Activated CD8-positive, alpha-beta memory T cell treated with anti-CD3 and anti-CD28 coated beads for 24 hours (primary cell): ENCODE measurements around the gene C8A.

ENCODE experiments used
- DNase-seq: peaks from one replicate; pipeline ENCODE4 v3.0.0-alpha.2; 2020

Gene C8A

DNA sequence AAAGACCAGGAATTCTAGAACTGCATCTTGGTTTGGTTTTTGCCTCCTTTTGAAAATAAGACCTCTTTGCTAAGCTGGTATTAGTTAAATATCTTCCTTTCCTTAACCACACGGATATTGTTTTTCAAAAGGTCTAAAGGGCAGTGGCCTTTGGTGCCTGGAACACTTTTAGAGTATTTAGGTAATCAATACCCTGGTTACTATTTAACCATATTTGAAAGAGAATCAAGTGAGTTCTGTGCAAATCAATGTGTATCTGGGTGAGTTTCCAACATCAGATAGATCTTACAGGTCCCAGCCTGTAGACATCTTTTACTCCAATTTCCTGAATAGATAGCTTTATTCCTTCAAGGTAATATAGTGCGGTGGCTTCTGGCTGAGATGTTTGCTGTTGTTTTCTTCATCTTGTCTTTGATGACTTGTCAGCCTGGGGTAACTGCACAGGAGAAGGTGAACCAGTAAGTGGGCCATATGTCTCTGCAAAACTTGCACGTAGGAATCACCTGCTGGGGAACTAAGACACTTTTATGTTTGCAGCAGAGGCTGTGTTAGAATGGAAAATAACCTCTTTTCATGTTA is at the start of gene C8A:
Gene C8A, plus strand, starts transcription at position 277 of the 579 bp plus-strand sequence. Its CDS starts 105 bp downstream, at position 382.
- DNase-seq: no peak

- DNase-seq: no peak
Measured at GRCh38 chr1:56806804-56807203, 47.8 kb upstream of the C8A start.

GRCh38 chr1:56808410-56808809 is 46.2 kb upstream of the C8A start:
- DNase-seq: no peak

DNA sequence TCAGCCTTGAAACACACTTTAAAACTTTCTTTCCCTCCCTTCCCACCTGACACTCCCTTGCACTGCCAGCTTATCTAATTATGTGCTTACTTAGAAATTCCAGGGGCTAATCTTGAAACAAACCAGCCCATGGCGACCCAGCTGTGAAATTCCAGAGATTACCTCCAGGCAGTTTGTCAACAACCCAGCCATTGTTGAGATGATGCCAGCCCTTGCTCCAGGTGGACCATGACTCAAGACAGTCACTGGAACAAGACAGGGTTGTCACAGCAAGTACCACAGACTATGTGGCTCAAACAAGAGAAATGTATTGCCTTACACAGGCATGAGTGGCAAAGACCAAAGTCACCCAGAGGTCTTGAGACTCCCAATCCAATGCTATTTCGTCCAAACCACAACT is 43.3 kb upstream of the C8A start:
- DNase-seq: no peak

GRCh38 chr1:56814205-56814604 is 40.4 kb upstream of the C8A start:
- DNase-seq: no peak

DNA sequence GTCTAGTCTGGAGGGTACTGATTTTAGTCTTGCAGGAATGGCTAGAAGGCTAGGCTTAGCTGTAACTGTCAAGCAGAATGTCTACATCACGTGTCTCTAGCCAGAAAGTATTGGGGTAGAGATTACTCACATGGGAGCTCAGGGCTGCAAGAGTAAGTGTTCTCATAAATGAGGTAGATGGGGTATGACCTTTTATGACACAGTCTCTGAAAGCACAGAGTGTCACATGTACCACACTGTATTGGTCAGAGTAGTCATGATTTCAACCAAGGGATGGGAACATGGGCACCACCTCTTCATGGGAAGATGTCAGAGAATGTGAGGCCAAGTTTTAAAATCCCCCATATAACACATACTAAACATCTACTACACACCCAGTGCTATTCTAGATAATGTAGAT is 38.3 kb upstream of the C8A start:
- DNase-seq: no peak

DNA sequence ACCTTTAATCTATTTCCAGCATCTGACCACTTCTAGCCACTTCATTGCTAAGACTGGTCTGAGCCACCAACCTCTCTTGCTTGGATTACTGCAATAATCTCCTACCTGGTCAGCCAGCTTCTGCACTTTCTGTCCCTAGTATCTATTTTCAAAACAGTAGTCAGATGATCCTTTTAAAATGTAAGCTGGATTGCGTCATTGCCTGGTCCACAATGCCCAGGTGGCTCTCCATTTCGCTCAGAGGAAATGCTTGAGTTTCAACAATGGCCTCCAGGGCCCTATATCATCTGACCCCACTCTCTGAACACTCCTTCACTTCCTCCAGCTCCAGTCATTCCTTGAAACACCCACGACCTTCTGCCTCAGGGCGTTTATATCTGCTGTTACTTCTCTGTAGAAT is 37.7 kb upstream of the C8A start:
- DNase-seq: no peak

DNA sequence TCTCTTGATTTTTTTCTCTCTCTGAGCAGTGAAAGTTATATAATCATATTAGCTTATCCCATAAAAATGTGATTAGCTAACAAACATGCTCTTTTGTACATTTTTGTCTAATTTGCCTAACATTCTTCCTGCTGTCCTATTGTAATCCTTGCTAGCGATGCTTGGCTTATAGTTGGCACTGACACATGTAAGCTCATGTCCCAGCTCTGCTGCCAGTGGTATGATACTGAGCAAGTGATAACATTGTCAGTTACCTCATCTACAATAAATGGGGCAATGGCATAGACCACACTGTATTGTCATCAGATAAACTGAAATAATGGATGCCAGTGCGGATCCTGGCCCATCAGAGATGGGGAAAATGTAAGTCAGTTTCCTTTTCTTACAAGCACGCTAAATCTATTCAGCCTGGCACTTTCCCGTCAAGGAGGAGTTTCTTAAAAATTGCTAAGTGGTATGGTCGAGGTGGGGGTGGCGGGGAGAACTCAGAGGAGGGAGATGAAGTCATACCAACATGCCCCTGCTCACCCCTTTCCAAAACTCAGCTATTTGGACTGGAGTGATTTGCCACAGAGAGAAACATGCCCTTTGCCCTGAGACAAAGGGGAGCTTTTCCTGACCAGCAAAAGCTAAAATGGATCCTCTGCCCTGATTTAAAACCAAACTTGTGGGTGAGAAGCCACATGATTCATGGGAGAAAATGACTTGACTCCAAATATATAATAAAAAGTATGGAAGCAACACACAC is 36.7 kb upstream of the C8A start:
- no peak for DNase-seq

DNA sequence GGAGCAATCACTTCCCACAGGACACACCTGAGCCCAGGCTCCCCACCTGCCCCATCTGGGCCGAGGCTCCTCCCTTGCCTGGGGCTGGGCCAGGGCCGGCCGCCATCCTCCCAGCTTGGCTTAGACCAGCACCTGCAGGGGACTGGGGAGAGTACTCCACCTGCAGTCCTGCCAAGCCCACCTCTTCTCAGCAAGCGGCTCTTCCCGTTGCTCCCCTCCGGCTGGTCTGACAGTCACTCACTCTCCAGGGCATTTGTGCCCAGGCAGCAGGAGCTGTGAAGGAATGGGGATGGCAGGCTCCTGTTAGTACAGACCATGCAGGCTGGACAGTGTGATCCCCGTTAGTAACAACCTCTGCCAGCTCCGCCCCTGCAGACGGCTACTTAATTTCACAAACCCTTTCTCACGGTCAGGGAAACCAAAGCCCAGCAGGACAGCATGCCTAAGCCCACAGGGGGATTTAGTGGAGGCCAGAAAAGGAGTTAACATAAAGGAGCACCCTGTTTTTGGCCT is 35.2 kb upstream of the C8A start, which contains the start of gene FYB2:
Gene FYB2, minus strand, starts transcription at position 18 of the 513 bp plus-strand sequence. CDS start 114 bp downstream, outside the sequence.
- DNase-seq: no peak

- peak; percentile 84 for DNase-seq
Measured at GRCh38 chr1:56820755-56821461, 33.7 kb upstream of the C8A start.

DNA sequence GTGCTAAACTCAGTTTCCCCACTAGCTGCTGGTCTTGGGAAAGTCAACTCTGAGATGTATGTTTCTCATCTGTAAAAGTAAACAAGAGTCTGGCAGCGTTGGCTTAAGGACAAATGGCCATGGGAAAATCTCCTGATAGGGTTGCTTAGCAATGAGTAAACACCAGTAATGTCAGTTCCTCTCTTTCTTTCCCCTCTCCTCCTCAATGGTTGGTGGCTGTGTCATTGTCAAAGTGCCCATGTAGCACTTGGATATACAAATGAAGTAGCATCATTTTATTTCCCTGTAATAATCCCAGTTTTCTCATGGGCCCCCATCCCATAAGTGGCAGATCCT is 33.2 kb upstream of the C8A start:
- DNase-seq: no peak

DNA sequence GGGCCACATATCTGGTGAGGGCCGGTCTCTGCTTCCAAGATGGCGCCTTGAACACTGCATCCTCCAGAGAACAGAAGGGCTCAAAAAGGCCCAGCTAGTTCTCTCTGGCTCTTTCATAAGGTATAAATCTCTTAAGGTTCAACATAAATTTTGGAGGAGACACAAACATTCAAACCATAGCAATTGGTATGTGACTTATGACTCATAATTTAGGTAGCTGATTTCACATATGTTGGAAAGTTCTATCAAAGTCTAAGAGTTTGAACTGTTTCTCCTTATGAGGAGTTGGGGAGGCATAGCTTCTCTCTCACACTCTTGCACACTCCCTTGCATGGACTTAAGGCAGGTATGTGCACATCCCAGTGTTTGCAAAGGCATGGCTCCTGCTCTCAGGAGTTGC is 30.3 kb upstream of the C8A start:
- DNase-seq: no peak

- DNase-seq: no peak
Measured at GRCh38 chr1:56824938-56825337, 29.7 kb upstream of the C8A start.

DNA sequence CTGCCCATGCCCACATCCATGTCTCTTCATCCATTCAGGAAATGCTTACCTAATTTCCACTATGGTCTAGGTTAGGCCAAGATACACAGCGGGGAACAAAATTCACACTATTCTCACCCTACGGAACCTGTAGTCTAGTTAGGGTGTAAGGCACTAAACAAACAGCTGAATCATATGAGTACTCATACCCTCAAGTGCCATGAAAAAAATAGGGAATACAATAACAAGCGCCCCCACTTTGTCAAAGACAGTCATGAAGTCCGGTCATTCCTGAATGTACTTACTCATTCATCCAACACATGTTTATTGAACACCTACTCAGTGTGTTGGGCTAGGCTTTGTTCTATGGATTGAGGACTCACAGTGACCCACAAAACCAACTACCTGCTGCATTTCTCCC is 29.2 kb upstream of the C8A start:
- DNase-seq: no peak

GRCh38 chr1:56827711-56828110 is 26.9 kb upstream of the C8A start:
- no peak for DNase-seq

GRCh38 chr1:56830052-56830451 is 24.5 kb upstream of the C8A start:
- DNase-seq: no peak

DNA sequence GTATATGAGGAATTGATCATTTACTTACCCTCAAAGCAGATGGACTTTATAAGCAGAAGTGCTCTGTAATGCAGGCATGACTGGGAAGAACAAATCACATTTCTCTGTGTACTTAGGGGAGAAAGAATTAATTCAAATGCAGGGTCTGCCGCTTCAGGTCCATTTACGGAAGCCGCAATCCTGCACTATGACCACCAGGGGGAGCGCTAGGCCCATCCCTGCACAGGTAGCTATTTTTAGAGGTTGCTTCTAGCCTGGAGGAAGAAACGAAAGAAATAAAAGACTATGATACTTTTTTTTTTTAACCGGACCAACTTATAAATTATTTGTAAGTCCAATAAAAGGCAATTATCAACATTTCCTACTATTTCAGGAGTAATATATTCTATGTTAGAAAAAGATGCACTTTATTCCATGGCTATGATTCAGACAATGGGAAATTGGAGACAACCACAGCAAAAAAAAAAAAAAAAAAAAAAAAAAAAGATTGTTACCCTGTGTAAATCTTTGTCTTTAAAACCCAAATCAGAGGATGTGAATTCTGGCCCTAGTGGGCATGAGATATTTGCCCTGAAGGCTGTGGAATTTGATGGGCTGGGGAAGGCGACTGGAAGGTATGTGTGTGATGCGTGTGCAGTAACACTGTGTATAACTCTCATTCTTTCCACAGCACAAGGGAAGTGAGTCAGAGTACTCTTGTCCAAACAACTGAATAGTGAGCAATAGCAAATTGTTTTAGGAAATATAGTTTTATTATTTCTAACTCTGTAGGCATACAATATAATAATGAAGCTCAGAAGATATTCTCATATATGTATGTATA is 22.5 kb upstream of the C8A start:
- peak; percentile 84 for DNase-seq

- DNase-seq: no peak
Measured at GRCh38 chr1:56833088-56833487, 21.5 kb upstream of the C8A start.

DNA sequence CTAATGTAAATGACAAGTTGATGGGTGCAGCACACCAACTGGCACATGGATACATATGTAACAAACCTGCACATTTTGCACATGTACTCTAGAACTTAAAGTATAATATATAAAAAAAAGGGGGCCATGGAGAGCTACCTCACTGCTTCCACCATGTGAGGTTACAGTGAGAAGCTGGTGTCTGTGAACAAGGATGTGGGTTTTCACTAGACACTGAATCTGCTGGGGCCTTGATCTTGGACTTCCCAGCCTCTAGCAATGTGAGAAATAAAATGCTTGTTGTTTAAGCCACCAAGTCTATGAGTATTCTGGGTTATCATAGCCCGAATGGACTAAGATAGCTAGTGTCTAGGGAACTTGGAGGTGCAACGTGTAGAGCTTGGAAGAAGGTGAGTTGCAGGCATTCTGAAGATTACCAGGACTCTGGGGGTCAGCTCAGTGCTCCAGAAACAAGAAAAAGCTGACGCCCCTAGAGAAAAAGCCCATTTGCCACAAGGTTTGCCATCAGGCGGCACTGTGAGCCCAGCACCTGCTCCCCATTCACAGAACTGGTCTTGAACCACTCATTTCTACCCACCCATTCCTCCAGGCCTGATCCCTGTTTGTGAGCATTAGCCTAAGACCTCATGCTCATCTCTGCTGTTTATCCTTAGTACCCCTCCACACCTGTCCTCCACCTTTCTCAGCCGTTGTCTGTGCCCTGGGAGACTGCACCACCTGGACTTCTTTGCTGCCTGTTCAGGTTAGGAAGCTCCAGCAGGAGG is 20.3 kb upstream of the C8A start:
- no peak for DNase-seq

- DNase-seq: no peak
Measured at GRCh38 chr1:56835657-56836056, 18.9 kb upstream of the C8A start.

GRCh38 chr1:56836359-56836758 is 18.2 kb upstream of the C8A start:
- DNase-seq: no peak

- no peak for DNase-seq
Measured at GRCh38 chr1:56837244-56837939, 17.2 kb upstream of the C8A start.
